Left kidney (tissue), 2 donors: Measurements from ENCODE around the gene PSMD5. TPM values are rescaled to one million over a fixed set of nuclear protein-coding genes. Genes with fewer than 3 reads are reported as not detected.
A peak's percentile ranks its signal among the peaks of the same experiment; 100 is the strongest.

Experiments
- DNase-seq: peaks from one replicate; pipeline ENCODE4 v3.0.0-alpha.2; 2013
- polyA plus RNA-seq: library from polyadenylated mRNA; unstranded; fragments of 120-200 nt; gene quantifications from one replicate; pipeline ENCODE4 v1.2.1, GENCODE V29; 2013; ENCODE audit not compliant: insufficient read length

Gene PSMD5
- polyA plus RNA-seq, 1 donor = 38.7 TPM

GRCh38 chr9:120875954-120876841 is 33.5 kb upstream of the PSMD5 start:
- DNase-seq = peak; percentile 61

GRCh38 chr9:120875643-120875953 is 32.9 kb upstream of the PSMD5 start:
- no peak for DNase-seq

GRCh38 chr9:120875195-120875565 is 32.5 kb upstream of the PSMD5 start:
- no peak for DNase-seq

- no peak for DNase-seq
These were observed 31.8 kb upstream of the PSMD5 start for GRCh38 chr9:120874226-120875194.

GRCh38 chr9:120873512-120873911 is 30.8 kb upstream of the PSMD5 start:
- DNase-seq = no peak

GRCh38 chr9:120872791-120873502 is 30.2 kb upstream of the PSMD5 start:
- DNase-seq = no peak

GRCh38 chr9:120870206-120870605 is 27.5 kb upstream of the PSMD5 start:
- DNase-seq = no peak

GRCh38 chr9:120869726-120870125 is 27.0 kb upstream of the PSMD5 start:
- no peak for DNase-seq

- DNase-seq = no peak
These were observed 26.6 kb upstream of the PSMD5 start for GRCh38 chr9:120869360-120869687.

GRCh38 chr9:120868676-120869359 is 26.1 kb upstream of the PSMD5 start:
- DNase-seq = peak; percentile 91

GRCh38 chr9:120868339-120868675 is 25.6 kb upstream of the PSMD5 start:
- DNase-seq = no peak

GRCh38 chr9:120867676-120868338 is 25.1 kb upstream of the PSMD5 start:
- DNase-seq = no peak

- DNase-seq = no peak
These were observed 23.9 kb upstream of the PSMD5 start for GRCh38 chr9:120866651-120867050.

GRCh38 chr9:120865809-120866208 is 23.1 kb upstream of the PSMD5 start:
- DNase-seq = no peak

- DNase-seq = no peak
These were observed 22.5 kb upstream of the PSMD5 start for GRCh38 chr9:120865176-120865575.

GRCh38 chr9:120864719-120865118 is 22.0 kb upstream of the PSMD5 start:
- no peak for DNase-seq

- DNase-seq = no peak
These were observed 21.1 kb upstream of the PSMD5 start for GRCh38 chr9:120863833-120864232.

GRCh38 chr9:120862452-120862851 is 19.7 kb upstream of the PSMD5 start:
- no peak for DNase-seq

GRCh38 chr9:120861935-120862334 is 19.2 kb upstream of the PSMD5 start:
- DNase-seq = no peak

GRCh38 chr9:120860083-120860482 is 17.4 kb upstream of the PSMD5 start:
- DNase-seq = no peak

- DNase-seq = no peak
These were observed 16.6 kb upstream of the PSMD5 start for GRCh38 chr9:120859361-120859760.

- DNase-seq = no peak
These were observed 15.2 kb upstream of the PSMD5 start for GRCh38 chr9:120857902-120858301.
